ENCODE results near the gene STARD9.
A peak's percentile ranks its signal among the peaks of the same experiment; 100 is the strongest.
"Not testable (repeated sequence)": the region's sequence is repeated elsewhere in the genome, so short reads cannot be mapped to it uniquely, and the experiment has no call there.

The STARD9 gene

DNA sequence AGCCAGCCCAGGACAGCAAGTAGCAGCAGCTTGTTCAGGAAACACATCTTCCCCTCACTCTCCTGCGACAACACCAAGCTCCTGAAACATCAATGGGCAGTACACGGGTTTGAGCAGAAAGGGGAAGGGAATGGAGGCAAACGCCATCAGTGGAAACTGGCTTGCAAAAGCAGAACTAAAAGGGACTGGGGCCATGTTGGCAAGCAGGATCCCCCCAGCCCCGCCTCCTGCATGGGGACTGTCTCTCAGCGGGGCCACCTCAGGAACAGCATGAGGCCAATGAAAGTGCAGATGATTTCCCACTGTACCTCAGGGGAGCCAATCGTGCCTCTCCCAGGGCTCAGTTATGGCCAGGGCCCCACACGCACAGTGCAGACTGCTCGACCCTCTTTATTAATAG lies 154.7 kb downstream of the STARD9 start:
- no peak for DNase-seq

GRCh38 chr15:42730536-42730935 lies 155.1 kb downstream of the STARD9 start:
- no peak for DNase-seq

DNA sequence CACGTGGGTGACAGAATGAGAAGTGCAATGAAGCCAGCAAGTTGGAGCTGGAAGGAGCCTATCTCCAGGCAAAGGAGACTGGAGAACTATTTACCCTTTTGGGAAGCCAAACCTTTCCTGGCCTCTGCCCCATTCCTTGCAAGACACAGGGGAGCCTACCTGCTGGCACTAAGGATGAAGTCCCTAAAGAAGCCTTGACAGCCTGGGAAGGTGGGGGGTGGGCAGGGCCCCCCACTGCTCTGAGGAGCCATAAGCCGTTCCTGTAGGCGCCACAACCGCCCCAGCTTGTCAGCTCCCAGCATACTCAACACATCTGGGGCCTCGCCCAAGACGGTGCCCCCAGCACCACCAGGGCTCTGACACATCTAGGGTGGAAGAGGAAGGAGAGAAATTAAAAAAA lies 156.1 kb downstream of the STARD9 start:
- DNase-seq = no peak

GRCh38 chr15:42732095-42732827 lies 156.9 kb downstream of the STARD9 start:
- no peak for DNase-seq

DNA sequence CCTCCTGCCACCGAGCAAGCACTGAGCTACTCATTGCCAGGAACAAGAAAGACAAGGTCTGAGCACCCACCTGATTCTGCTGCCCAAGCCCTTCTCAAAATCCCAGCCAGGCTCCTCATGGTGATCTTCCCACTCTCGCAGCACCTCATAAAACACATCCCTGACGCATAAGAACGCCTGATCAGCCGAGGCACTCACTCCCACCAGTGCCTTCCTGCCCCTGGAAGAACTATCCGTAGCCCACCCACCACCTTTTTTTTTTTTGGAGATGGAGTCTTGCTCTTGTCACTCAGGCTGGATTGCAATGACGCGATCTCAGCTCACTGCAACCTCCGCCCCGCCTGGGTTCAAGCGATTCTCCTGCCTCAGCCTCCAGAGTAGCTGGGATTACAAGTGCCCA lies 157.6 kb downstream of the STARD9 start:
- no peak for DNase-seq

GRCh38 chr15:42734076-42734672 lies 158.8 kb downstream of the STARD9 start:
- DNase-seq = no peak

DNA sequence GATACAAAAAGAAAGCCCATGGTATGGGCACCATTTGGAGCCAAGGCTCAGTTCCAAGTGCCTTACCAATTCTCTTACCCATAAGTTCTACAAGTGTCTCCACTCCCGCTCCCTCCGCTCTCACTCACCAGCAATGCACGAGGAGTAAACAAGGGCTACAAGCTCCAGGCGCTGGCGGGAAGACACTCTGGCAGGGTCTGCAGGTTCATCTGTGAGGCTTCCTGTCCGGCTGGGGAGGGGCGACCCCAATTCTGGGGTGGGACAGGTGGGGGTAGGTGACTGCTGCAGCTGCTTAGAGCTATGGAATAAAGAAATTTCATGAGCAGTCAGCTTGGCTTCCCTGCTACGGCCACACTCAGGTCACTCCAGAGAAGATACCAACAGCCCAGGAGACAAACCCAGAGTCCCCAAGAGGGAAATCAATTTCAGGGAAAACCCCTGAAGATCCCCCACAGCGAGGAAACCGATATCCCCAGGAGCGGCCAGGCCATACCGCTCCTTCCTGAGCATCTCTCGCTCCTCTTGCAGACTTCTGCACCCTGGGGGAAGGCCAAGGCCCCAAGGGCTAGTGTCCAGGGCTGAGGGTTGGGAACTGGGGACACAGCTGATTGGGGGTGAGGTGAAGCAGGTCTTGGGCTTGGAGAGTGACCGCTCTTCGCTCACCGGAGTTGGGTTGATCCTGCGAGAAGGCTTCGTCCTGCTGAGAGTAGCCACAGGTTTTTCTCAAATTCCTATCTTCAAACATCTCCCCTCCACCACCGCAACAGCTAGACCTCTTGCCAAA lies 160.2 kb downstream of the STARD9 start:
- DNase-seq = no peak

GRCh38 chr15:42736178-42736792 lies 160.9 kb downstream of the STARD9 start:
- peak; percentile 8 for DNase-seq

GRCh38 chr15:42736793-42737528 lies 161.6 kb downstream of the STARD9 start, which contains the start of gene CDAN1:
Gene CDAN1, minus strand, starts transcription at chr15:42737128. Its CDS starts 26 bp downstream, at chr15:42737102.
- peak; percentile 88 for DNase-seq

DNA sequence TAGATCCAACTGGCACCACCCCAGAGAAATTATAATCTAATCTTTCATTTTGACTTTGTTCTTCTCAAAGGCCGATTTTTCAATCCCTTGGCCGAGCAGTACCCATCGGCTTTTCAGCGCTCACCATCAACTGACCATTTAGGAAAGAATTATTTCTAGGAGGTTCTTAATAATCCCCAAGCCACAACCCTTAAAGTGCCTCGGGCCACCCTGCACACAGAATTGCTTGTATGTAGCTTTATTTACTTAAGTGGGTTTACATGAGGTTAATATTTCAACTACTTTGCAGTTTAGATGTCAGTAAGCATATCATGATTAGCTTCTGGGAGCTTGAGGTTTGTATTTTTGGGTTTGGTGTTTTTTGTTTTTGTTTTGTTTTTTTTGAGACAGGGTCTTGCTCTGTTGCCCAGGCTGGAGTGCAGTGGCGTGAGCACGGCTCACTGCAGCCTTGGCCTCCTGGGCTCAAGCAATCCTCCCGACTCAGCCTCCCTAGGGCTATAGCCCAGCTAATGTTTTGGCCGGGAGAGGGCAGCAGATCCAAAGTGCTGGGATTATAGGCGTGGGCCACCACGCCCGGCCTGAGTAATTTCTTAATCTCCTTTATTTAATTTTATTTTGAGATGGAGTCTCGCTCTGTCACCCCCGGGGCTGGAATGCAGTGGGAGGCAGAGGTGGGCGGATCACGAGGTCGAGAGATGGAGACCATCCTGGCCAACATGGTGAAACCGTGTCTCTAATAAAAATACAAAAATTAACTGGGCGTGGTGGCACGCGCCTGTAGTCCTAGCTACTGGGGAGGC lies 162.3 kb downstream of the STARD9 start:
- DNase-seq = no peak

DNA sequence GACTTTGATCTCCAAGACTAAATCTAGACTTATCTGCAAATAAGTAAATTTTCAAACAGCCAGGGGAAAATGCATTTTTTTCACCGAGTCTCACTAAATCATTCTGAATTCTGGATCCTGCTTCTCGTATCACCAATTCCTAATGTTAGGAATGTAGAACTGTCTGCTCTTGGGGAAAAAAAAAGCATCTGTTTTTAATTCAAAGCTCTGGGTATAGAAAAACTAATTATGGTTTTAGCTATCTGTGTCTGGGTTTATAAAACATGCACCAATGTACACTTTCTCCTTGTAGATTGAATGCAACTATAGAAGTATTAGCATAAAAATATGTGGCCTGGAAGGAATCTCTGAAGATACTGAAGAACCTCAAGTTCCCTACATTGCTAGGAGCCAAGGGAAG lies 166.3 kb downstream of the STARD9 start:
- DNase-seq = peak; percentile 63

GRCh38 chr15:42742149-42742548 lies 166.7 kb downstream of the STARD9 start:
- DNase-seq = peak; percentile 9

DNA sequence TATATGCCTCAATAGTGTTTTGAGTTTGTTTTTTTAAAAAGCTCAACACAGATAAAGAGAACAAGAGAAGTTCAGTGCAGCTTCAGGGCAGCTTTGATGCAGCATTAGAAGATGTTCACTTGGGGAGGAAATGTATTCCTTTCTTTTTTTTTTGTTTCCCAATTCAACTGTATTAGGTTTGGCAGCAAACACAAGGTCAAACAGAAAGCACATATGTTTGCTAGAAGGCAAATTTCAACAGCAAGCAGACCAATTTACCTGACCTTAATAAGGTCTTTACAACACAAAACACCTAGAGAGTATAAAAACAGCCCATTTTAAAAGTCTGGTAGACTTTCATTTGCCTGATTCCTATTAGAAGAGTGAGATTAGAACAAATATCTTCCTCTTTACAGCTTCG lies 168.8 kb downstream of the STARD9 start:
- no peak for DNase-seq

GRCh38 chr15:42749266-42749665 lies 173.9 kb downstream of the STARD9 start:
- no peak for DNase-seq

GRCh38 chr15:42750306-42750705 lies 174.9 kb downstream of the STARD9 start:
- no peak for DNase-seq

GRCh38 chr15:42759093-42759492 lies 183.7 kb downstream of the STARD9 start:
- DNase-seq = no peak

- no peak for DNase-seq
Observed at GRCh38 chr15:42760759-42761158, 185.4 kb downstream of the STARD9 start.

DNA sequence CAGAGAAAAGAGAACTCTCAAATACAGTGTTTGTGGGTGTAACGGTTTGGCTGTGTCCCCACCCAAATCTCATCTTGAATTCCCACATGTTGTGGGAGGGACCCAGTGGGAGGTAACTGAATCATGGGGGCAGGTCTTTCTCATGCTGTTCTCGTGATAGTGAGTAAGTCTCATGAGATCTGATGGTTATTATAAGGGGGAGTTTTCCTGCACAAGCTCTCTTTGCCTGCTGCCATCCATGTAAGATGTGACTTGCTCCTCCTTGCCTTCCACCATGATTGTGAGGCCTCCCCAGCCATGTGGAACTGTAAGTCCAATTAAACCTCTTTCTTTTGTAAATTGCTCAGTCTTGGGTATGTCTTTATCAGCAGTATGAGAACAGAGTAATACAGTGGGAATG lies 186.4 kb downstream of the STARD9 start:
- not testable (repeated sequence) for DNase-seq

DNA sequence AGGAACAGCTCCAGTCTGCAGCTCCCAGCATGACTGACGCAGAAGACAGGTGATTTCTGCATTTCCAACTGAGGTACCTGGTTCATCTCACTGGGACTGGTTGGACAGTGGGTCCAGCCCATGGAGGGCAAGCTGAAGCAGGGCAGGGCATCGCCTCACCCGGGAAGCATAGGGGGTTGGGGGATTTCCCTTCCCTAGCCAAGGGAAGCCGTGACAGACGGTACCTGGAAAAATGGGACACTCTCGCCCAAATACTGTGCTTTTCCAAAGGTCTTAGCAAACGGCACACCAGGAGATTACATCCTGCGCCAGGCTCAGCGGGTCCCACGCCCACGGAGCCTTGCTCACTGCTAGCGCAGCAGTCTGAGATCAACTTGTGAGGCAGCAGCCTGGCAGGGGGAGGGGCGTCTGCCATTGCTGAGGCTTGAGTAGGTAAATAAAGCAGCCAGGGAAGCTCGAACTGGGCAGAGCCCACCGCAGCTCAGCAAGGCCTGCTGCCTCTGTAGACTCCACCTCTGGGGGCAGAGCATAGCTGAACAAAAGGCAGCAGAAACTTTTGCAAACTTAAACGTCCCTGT lies 188.8 kb downstream of the STARD9 start:
- not testable (repeated sequence) for DNase-seq

DNA sequence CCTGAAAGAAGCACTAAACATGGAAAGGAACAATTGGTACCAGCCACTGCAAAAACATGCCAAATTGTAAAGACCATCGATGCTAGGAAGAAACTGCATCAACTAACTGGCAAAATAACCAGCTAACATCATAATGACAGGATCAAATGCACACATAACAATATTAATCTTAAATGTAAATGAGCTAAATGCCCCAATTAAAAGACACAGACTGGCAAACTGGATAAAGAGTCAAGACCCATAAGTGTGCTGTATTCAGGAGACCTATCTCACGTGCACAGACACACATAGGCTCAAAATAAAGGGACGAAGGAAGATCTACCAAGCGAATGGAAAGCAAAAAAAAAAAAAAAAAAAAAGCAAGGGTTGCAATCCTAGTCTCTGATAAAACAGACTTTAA lies 190.7 kb downstream of the STARD9 start:
- not testable (repeated sequence) for DNase-seq

Measured in fibroblast of skin of scalp (primary cell).